ENCODE measurements around the gene TSPAN18.

GRCh38 chr11:44848203-44848962 lies 121.6 kb downstream of the TSPAN18 start:
- TF ChIP-seq, protein P1, sequence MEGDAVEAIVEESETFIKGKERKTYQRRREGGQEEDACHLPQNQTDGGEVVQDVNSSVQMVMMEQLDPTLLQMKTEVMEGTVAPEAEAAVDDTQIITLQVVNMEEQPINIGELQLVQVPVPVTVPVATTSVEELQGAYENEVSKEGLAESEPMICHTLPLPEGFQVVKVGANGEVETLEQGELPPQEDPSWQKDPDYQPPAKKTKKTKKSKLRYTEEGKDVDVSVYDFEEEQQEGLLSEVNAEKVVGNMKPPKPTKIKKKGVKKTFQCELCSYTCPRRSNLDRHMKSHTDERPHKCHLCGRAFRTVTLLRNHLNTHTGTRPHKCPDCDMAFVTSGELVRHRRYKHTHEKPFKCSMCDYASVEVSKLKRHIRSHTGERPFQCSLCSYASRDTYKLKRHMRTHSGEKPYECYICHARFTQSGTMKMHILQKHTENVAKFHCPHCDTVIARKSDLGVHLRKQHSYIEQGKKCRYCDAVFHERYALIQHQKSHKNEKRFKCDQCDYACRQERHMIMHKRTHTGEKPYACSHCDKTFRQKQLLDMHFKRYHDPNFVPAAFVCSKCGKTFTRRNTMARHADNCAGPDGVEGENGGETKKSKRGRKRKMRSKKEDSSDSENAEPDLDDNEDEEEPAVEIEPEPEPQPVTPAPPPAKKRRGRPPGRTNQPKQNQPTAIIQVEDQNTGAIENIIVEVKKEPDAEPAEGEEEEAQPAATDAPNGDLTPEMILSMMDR (IDR thresholded peaks at IDR 0.05; ENCODE audit: low read length), result no peak
- no peak for TF ChIP-seq EZH2 (IDR thresholded peaks at IDR 0.05; ENCODE audit: borderline replicate concordance, low read length)

All from OCI-LY1 (cell line).